ENCODE data around the gene PRPSAP1.
A peak's percentile ranks its signal among the peaks of the same experiment; 100 is the strongest.

PRPSAP1 gene, protein sequence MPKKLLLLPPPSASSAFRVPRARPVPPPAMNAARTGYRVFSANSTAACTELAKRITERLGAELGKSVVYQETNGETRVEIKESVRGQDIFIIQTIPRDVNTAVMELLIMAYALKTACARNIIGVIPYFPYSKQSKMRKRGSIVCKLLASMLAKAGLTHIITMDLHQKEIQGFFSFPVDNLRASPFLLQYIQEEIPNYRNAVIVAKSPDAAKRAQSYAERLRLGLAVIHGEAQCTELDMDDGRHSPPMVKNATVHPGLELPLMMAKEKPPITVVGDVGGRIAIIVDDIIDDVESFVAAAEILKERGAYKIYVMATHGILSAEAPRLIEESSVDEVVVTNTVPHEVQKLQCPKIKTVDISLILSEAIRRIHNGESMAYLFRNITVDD

GRCh38 chr17:76353599-76354316 lies at the start of gene PRPSAP1:
PRPSAP1 (minus strand) TSS chr17:76353916; CDS start chr17:76353703, 213 bp downstream.
- peak; percentile 87 for DNase-seq

DNA sequence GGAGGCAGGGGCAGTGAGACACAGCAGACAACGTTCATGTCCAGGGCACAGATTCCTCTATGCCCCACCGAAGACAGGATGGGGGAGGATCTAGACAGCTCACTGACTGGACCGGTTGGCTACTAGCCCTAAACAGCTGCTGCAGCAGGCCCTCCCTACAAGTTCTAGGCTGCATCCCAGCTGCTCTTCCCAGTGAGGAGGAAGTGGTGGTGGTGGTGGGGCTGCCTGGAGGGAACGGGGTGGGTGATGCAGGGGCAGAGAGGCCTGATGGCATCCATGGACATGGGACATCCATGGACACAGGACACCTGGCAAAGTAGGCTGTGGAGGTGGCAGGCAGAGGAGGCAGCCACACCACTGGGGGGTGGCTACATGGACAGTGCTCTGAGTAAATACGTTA lies 49.0 kb upstream of the PRPSAP1 start:
- DNase-seq: no peak

DNA sequence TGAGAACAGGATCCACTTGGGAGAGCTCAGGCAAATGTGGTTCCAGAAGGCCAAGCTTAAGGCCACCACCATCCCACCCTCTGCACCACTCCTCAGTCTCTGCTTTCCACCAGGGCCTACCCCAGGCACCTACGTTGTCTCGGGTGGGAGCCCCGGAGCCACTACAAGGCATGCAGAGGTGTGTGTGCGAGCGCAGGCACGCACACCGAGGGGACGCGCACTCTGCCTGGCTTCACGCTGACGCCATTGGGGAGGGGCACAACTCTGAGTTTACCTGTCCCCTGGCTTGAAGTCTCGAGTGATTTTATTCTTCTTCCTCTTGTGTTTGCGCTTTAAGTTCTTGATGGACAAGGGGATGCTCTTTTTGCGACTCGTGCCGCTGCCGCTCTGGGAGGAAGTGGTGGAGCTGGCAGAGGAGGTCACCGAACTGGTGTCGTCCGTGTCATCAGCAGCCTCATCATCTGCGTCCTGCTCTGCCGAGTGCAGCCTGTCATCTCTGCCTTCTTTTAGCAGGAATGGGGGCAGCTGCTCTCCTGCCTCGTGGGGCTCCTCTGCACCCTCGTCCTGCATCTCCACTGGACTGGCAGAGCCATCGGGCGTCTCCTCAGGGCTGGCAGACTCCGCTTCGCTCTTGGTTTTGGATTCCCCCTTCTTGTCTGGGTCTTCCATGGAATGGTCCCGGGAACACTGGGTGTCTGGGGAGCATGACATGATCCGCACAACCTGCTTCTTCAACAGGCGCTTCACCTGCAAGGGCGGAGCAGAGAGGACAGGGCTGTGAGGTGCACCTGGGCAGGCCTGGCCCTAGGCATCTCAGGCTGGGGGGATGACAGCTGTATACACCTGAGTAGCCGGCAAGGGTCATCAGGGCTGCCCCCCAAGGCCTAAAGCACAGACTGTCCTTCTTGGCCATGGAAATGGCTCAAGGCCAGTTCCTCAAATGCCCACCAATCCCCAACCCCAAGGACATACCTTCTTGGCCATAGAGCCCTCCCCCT lies 45.8 kb upstream of the PRPSAP1 start:
- DNase-seq: no peak

DNA sequence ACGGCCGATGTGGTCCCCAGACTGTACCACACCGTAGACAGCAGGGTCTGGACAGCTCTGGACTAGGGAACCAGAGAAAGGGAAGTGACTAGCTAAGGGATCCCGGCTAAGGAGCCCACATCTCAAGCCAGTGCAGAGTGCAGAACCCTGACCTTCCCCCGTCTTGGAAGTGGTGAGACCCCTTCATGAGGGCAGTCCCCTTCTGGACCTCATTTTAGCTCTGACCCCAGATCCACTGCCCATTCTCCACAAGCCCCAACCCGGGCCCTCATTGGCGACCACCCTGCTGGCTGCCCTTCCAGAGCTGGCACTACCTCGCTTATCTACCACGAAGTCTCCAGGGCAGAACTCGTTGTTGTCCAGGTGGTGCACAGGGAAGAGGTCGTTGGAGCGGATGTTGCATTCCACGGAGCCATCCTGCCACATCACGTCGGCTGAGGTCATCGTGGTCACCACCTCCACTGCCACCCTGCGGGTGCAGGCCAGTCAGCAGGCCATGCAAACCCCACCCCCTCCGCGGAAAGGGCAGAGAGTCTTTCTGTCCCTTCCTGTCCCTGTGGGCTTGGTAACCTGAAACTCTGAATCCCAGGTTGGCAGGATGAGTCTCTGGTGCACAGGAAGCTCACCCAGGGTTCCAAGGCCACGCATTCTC lies 44.9 kb upstream of the PRPSAP1 start:
- no peak for DNase-seq

DNA sequence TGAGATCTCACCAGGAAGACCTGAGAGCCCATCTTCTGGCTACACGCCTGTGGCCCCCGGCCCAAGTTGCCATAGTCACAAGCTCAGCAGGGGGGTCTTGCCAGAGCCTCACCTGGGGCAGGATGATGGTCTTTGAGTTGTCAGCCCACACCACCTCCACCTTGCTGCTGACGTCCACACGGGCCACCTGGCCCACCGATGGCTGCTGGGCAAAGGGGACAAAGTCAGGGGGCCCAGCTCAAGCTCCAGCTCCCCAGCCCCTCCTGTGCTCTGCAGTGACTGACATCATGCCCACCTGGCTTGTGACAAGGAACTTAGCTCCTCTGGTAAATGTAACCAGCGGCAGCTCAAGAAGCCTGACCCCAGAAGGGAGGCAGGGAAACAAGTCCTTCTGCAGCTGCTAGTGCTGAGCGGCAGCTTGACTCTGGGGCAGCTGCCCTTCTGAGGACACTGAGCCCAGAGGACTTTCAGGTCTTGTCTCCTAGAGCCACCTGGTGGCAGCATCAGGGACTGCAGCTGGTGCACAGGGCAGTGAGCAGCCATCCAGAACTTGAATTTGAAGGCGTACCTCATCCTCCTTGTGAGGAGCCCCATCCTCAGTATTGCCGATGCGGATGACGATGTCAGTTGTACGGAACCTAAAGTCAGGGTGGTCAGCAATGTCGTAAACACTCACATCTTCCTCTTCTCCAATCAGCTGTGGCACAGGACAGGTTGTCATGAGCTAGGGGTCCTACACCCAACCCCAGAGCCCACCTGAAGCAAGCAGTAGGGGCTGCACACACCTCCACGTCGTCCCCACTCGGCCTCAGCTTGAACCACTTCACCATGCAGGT lies 44.2 kb upstream of the PRPSAP1 start:
- DNase-seq: peak; percentile 58 to 82

GRCh38 chr17:76397184-76397583 lies 43.5 kb upstream of the PRPSAP1 start:
- DNase-seq: no peak

- no peak for DNase-seq
Measured at GRCh38 chr17:76395980-76396379, 42.3 kb upstream of the PRPSAP1 start.

DNA sequence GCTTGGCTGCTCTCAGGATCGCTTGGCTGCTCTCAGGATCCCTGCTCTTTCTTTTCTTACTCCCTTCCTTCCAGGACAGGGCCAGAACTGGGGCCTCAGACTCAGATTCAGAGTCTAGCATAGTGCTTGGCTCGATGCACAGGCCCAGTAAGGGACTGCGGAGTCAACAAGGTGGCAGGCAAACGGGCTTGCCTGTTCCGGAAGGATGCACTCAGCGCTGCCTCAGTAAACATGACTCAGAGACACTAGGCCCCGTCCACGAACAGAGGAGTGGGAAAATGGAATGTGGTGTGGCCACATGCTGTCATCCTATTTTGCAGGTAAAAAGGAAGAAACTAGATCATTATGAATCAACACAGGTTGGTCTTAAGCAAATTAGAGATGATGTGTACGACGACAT lies 40.5 kb upstream of the PRPSAP1 start:
- no peak for DNase-seq

DNA sequence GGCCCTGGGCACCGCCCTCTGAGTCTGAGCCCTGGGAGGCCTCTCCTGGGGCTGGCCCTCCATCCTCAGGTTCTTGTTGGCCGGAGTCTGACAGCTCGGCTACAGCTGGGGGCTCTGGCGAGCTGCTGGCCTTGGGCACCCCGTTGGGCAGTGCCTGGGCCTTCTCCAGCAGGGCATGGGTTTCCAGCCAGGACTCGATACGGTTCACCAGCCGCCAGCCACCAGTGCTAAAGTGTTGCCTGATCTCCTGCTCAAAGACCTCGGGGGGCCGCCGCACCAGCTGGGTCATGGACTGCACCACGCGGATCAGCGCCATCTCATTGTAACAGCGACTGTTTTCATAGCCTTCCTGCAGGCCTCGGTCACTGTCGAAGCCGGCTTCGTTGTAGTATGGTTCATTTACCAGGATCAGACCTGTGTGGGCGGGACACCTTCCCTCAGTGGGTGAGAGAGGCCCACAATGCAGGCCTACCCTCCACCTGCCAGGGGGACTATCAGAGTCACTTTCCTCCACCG lies 37.5 kb upstream of the PRPSAP1 start:
- DNase-seq: no peak

- DNase-seq: no peak
Measured at GRCh38 chr17:76390003-76390421, 36.3 kb upstream of the PRPSAP1 start.

DNA sequence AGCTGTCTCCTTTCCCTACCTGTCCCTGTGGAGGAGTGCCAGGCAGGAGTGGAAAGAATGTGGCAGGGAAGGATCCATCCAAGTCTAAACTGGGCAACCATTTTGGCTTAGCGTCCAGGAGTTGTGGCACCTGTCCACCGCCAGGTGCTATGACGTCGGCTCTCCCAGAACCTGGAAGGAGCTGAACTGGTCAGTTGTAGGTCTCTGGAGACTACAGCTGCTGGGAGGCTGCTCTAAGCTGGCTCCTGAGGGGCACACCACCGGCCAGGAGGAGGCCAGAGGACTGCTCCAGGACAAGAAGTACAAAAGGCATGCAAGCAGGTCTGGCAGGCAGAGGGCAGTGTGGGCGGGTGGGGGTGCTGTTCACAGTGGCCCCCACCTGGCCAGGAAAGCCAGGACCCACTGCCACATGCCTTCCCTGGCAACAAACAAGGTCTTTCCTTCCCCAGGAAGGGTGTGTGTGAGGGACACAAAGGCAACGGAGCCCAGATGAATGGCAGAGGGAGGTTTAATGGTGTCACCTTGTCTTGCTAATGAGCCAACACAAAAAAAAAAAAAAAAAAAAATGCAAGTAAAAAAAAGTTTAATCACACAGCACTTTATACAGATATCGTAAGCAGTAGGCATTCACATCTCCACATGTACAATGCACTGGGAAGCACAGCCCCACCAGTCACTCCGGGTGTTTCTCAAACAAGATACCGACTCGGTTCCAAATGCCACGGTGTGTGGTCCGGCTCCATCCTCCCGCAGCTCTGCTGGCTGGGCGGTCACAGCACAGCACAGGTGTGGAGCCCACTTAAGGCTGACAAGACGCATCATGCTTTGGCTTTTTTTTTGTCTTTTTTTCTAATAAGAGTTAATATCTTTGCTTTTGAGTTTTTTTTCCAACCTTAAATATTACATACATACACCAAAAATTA lies 35.5 kb upstream of the PRPSAP1 start:
- DNase-seq: no peak

- no peak for DNase-seq
Measured at GRCh38 chr17:76386966-76387765, 33.5 kb upstream of the PRPSAP1 start.

DNA sequence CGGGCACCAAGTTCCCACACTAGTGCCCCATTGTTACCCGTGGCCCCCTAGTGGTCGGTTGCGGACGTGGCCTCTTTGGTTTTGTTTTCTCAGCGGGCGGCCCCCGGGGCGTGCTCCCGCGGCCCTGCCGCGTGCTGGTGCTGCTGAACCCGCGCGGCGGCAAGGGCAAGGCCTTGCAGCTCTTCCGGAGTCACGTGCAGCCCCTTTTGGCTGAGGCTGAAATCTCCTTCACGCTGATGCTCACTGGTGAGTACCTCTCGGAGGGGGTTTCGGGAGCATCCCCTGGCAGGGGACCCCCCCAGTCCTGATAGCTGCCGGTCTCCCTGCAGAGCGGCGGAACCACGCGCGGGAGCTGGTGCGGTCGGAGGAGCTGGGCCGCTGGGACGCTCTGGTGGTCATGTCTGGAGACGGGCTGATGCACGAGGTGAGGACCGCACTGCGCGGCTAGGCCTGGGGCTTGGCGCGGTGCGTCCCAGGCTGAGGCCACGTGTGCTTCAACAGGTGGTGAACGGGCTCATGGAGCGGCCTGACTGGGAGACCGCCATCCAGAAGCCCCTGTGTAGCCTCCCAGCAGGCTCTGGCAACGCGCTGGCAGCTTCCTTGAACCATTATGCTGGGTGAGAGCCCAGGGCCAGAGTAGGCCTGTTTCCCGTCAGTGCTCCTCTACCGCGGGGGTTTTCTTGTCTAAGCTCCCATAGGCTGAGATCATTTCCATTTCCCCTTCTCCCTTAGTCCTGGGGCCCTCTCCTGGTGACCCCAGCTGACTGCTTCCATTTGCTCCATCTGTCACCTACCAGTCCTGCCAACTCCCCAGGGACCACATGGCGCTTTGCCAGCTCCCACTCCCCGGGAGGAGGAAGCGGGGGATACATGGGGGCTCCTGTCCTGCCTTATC lies 32.4 kb upstream of the PRPSAP1 start:
- DNase-seq: peak in 1 of 2 donors; percentile 39

- no peak for DNase-seq
Measured at GRCh38 chr17:76384987-76385891, 31.5 kb upstream of the PRPSAP1 start.

- peak in 1 of 2 donors; percentile 17 for DNase-seq
Measured at GRCh38 chr17:76384222-76384986, 30.7 kb upstream of the PRPSAP1 start, which contains the start of gene SPHK1. SPHK1 (plus strand) TSS chr17:76384609; CDS start chr17:76385645, 1,036 bp downstream.
